ENCODE measurements around the gene HEPACAM.

DNA sequence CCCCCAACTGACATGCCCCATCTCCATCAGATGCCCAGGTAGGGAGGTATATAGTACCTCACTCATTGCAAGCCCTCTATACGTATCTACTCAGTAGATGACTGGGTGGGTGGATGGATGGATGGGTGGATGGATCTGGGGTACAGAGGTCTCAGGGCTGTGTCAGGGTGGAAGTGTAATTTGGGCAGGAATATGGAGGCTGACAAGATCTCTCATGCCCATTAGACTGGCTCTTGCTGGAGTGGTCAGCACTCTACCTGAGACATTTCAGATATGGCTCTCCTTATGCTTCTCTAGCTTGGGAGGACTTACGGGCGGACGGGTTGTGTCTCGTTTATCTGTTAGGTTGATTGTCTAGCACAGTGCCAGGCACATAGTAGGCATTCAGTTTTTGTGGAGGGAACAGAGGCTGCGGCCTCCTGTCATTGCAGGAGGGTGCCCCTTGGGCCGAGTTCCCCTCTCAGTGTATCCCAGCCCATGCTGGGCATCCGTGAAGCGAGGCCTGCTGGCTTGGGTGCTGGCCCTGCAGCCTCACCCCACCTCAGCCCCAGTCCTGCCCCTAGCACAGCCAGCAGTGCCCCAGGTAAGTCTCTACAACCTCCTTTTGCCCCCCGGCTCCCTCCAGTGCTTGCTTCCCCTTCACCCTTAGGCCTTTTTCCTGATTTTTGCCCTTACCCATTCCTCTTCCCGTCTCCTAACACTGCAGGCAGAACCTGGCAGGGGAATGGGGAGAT lies 56.9 kb downstream of the HEPACAM start:
- TF ChIP-seq, protein P1, sequence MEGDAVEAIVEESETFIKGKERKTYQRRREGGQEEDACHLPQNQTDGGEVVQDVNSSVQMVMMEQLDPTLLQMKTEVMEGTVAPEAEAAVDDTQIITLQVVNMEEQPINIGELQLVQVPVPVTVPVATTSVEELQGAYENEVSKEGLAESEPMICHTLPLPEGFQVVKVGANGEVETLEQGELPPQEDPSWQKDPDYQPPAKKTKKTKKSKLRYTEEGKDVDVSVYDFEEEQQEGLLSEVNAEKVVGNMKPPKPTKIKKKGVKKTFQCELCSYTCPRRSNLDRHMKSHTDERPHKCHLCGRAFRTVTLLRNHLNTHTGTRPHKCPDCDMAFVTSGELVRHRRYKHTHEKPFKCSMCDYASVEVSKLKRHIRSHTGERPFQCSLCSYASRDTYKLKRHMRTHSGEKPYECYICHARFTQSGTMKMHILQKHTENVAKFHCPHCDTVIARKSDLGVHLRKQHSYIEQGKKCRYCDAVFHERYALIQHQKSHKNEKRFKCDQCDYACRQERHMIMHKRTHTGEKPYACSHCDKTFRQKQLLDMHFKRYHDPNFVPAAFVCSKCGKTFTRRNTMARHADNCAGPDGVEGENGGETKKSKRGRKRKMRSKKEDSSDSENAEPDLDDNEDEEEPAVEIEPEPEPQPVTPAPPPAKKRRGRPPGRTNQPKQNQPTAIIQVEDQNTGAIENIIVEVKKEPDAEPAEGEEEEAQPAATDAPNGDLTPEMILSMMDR (IDR thresholded peaks at IDR 0.05; ENCODE audit: borderline replicate concordance, extremely low read depth, low read length, poor library complexity, severe bottlenecking), result no peak
- no peak for TF ChIP-seq EZH2 (IDR thresholded peaks at IDR 0.05; ENCODE audit: borderline replicate concordance, low read depth, low read length, severe bottlenecking)

Measured in DND-41 (cell line).